GM04503 (cell line): ENCODE results near the gene OR1S1.
"Not testable (repeated sequence)": the region's sequence is repeated elsewhere in the genome, so short reads cannot be mapped to it uniquely, and the experiment has no call there.

ENCODE experiments used
- DNase-seq: peaks from one replicate; pipeline ENCODE4 v3.0.0-alpha.2; 2012; ENCODE audit warnings: low read depth

Gene OR1S1

DNA sequence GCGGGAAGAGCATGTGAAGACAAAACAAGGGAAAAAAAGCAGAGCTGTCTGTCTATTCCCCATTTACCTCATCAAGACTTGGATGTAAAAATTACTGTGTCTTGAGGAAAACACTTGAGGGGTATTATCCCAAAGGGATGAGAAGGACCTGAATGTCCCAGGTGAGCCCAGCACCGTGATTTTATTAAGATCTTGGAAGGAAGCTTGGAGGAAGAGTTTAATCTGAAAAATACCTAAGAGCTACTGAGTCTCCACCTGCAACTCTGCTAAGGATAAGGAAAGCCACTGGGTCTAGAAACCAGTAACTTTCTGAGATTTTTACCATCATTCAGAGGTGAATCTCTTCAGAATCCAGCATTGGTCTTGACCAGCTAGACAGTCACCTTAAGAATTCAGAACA, at the start of gene OR1S1:
Gene OR1S1, plus strand, starts transcription at position 301 of the 400 bp plus-strand sequence.
- DNase-seq, result not testable (repeated sequence)

DNA sequence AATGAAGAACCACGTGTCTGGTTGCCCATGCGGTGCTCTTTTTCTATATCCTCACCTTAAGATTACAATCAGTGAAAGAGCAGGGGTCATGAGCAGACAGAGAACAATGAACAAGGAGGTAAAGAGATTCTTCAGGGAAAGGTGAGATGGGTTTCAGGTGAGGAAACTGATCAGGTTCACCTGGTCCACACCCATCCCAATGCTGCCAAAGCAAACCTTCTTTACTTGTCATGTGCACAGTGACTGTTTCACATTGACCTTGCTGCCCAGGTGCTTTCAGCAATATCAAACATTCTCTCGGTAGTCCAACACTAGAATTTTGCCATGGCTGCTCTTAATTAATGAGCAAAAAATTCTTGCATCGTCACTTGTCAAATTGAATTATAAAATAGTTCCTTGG, 48.1 kb upstream of the OR1S1 start:
- DNase-seq, result no peak

DNA sequence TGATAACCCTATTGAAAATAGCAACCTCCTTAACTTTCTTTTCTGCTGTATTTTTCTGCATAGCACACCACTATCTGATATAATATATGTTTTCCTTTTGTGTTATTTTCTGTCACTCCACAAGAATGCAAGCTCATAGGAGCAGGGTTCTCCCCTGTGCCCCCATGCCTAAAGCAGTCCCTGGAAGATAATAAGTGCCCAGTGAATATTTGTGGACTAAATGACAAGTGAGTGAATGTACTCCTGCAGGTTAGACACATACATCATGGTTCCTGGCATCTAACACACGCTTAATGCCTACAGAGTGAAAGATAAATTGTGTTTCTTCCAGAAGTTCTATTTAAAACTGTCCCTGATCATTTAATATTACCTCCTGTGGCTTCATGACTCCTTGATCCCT, 47.5 kb upstream of the OR1S1 start:
- DNase-seq, result no peak

DNA sequence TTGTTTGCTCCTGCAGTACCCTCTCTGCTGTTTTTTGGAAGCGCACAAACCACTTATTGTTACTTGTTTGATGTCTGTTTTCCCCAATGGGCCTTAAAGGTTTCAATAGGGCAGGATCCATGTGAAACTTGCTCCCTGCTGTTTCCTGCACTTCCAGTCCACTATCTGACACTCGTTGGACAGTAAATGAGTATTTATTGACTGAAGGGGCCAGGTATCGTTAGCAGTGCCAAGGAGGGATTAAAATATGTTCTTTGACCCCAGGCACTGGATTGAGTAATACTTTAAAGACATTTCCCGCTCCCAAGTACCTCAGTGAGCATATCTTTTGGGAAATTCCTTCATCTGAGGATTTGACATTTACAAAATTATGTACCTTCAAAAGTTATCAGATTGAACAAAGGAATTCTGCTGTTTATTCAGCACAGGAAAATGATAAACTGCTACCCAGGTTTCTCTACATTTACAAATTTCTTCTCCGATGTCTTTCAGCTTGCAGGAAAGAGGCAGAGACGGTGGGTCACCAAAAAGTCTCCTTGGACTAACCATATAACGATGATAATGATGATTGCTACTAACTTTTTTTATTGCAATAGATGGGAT, 46.9 kb upstream of the OR1S1 start:
- no peak for DNase-seq

DNA sequence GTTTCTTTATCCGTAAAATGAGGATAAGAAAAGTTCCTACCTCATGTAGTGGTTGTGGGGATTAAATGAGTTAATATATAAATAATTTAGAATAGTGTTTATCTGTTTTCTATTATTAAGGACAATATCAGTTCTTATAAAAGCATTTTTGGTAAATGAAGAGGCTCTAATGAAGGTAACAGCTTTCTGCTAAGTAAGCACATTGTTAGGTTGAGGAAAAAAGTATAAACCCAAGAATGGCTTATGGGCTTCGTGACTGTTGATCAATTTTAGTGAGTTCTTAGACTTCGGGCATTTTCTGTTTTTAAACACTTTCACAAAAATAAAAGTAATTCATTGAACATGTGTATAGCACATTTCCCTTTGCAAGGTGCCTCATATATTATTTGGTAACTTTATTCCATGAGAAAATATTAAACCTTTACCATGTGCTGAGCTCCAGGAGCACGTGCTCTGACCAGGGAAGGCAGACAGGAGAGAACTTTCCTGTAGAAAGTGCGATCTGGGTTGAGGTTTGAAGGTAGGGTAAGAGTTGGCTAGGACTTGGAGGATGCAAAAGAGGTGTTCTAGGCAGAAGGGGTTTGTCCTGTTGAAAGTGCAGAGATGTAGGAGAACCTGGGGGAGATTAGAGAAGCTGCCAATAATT, 35.0 kb upstream of the OR1S1 start:
- no peak for DNase-seq

DNA sequence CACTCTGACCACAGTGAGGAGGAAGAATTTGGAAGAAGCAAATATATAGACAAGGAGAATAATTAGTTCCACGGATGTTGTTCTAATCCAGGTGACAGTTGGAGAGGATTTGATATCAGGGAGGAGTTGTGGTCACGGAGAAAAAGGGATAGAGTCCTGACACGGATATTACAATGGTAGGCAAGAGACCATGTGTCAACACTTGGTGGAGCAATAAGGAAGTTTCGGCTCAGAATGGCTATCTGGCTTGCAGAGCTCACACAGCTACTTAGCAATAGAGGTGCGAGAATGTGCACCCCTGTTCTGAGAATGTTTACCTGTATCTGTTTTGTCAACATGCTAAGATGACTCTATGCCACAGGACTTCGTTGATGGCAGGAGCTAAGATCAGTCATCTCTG, 34.1 kb upstream of the OR1S1 start:
- no peak for DNase-seq

DNA sequence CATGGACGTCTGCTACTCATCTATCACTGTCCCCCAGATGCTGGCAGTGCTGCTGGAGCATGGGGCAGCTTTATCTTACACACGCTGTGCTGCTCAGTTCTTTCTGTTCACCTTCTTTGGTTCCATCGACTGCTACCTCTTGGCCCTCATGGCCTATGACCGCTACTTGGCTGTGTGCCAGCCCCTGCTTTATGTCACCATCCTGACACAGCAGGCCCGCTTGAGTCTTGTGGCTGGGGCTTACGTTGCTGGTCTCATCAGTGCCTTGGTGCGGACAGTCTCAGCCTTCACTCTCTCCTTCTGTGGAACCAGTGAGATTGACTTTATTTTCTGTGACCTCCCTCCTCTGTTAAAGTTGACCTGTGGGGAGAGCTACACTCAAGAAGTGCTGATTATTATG, 32.9 kb upstream of the OR1S1 start:
- DNase-seq, result no peak

DNA sequence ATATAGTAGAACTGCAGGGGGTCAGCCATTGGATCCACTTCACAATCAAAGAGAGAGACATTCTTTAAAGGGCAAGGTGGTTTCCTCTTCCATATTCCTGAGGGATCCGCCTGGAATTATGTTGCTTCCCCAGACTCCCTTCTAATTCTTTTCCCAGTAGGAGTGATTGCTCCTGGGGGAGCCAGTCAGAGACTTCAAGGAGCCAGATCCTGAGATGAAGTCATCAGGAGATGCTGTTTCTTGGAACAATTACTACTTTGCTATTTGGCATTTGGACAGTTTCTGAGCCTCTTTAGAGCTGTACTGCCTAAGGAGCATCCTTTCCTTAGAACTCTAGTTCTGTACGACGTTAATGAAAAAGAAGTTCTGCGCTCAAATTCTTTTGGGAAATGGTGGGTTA, 25.6 kb upstream of the OR1S1 start:
- DNase-seq, result no peak

DNA sequence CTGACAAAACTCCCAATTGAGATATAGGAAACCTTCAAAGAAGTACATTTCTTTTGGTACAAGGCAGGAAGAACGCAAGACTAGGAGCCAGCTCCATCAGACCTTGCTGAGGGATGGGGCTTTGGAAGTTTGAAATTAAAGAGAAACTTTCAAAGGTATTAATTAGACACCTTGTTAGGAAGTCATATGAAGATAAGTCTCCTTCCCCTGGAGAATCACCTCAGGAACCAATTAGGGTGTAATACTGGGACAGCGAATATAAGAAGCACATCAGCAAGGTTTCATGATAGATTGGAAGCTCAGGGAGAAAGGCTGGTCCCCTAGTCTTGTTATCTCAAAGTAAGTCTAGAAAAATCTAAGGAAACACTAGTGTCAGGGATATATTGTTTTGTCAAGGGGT, 23.8 kb upstream of the OR1S1 start, which contains the start of gene OR9Q2:
Gene OR9Q2, plus strand, starts transcription at position 301 of the 400 bp plus-strand sequence. CDS start 1,421 bp downstream, outside the sequence.
- no peak for DNase-seq

DNA sequence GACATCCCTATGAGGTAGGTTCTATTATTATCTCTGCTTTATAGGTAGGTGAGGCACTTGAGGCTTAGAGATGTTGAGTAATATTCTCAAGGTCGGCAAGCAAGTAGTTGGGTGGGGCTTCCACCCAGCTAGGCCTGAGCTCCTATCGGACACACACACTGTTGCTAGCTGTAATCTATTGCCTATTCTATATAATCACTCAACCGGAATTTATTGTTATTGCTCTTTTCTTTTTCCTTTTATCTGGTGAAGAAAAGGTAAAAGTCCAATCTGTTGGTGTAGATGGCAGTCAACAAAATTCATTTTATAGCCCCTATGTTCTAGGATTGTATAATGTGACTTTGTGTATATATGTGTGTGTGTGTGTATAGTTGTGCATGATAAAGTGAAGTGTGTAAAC, 20.3 kb upstream of the OR1S1 start:
- DNase-seq, result no peak

DNA sequence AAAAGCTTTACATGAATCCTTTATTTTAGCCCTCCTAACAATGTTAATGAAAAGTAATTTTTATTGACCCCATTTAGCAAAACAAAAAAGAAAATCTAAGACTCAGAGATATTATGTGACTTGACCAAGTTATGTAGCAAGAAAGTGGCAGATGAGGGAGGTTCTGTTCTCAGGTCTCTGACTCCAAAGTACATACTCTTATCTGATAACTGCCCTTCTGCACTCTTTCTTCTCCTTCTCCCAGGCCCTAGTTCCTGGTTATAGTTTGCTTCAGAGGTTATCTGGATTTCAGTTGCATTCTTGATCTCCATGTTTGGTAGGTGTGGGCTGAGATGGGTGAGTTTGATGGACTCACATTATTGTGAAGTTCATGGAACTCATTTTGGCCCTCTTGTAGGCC, 19.1 kb upstream of the OR1S1 start:
- no peak for DNase-seq

DNA sequence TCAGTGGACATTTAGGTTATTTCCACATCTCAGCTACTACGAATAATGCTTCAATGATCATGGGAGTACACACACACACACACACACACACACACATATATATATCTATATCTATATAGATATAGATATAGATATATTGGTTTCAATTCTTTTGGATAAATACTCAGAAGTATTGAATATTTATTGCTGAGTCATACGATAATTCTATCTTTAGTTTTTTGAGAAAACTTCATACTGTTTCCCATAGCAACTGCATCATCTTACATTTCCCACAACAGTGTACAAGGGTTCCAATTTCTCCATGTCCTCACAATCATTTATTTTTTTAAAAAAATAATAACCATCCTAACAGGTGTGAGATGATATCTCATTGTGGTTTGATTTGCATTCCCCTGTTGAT, 16.6 kb upstream of the OR1S1 start:
- no peak for DNase-seq

DNA sequence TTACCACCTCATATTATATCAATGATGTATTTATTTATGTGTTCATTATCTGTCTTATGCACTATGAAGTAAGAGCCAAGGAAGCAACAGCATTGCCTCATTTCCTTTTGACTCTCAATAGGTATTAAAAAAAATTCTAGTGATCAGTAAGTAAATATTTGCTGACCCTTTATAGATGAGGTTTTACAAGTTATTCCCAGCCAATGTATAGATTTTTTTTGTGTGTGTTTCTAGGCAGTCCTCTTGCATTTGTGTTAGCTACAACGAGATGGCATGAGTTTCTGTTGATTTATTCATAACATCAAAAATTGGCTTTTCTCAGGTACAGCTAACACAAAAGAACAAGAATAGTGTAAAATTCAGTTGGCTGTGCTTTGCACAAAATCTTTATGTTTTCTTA, 13.2 kb upstream of the OR1S1 start:
- no peak for DNase-seq

DNA sequence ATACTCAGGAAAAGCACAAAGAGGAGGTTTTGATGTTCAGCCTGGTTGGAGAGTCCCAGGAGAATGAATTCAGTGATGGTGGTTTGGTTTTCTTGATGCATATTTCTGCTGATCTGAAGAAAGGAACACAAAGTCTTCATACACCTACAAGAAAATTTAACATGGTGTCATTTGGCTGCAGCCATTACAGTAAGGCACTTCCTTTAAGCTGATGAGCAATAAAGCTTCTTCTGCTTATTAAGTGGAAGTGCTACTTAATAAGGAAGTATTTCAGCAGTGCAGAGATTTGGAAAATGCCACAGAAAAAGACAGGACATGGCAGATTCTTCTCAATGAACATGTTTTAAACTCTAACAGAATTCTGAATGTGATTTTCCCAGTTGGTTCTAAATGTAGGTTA, 8.5 kb upstream of the OR1S1 start, which contains the start of gene OR1S2:
Gene OR1S2, minus strand, starts transcription at position 101 of the 400 bp plus-strand sequence. Its CDS starts 0 bp downstream, at position 101.
- no peak for DNase-seq

DNA sequence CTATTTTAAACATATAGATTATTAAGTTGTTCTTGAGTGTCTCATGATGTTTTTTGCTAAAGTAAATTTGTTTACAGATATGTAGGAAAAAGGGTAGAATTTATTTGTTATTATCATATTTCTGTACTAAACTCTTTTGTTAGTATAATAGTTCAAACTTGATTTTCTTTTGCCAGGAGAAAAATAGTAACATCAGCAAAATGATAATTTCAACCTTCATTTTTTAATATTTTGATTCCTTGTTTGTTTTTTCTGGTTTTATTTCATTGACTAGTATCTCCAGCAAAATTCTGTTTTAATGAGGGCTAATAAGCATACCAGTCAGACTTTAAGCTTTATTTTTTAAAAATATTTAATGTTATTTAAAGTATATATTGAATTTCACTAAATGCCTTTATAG, 4.0 kb downstream of the OR1S1 start:
- no peak for DNase-seq

DNA sequence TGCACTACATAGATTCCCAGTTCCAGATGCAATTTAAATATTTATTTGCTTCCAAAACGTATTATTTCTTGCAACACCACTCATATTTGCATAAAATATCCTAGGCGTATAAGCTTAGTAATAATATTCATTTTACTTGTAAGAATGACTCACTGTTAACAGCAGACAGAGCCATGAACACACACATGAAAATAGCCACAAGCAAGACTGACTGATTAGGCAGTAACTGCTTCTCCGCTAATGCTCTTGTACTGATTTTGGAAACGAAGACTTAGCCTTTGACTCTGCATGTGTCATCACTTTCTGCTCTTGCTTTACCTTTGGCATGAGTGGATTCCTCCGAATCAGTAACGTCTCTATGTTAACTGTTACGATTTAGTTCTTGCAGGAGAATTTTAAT, 10.2 kb downstream of the OR1S1 start:
- DNase-seq, result no peak

DNA sequence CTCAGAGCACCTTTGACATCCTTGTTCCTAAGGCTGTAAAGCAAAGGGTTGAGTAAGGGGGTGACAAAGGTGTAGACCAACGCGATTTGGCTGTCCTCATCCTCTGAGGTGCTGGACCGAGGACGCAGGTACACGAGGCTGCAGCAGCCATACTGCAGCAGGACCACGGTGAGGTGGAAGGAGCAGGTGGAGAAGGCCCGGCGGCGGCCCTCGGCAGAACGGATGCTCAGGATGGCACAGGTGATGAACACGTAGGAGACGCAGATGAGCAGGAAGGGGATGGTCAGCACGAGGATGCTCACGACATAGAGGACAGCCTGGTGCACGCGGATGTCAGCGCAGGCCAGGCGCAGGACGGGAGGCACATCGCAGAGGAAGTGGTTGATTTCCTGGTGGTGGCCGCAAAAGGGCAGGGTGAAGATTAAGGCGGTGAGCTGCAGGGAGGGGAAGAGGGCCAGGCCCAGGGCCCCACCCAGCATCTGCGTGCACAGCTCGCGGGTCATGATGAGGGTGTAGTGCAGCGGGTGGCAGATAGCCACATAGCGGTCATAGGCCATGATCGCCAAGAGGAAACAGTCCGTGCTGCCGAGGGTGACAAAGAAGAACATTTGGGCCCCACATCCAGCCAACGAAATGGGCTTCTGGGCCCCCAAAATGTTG, 15.6 kb downstream of the OR1S1 start:
- DNase-seq, result no peak

DNA sequence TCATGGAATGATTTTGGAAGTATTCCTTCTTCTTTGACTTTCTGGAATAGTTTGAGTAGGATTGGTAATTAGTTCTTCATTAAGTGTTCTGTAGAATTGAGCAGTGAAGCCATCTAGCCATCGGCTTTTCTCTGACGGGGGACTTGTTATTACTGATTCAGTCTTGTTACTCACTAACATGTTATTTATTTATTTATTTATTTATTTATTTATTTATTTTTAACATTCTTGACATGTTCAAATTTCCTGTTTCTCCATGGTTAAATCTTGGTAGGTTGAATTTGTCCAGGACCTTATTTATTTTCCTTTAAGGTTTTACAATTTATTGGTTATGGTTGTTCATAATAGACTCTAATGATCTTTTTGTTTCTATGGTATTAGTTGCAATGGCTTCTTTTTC, 31.4 kb downstream of the OR1S1 start:
- DNase-seq, result no peak

DNA sequence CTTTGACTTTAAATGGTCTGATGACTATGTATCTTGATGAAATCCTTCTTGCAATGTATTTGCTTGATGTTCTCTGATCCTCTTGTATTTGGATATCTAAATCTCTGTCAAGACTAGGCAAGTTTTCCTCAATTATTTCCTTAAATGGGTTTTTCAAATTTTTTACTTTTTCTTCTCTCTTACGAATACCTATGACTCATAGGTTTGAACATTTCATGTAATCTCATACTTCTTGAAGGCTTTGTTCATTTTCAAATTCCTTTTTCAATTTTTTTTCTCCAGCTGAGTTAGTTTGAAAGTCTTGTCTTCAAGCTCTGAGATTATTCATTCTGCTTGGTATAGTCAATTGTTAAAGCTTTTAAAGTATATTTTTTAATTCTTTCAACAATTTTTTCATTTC, 42.4 kb downstream of the OR1S1 start:
- no peak for DNase-seq

DNA sequence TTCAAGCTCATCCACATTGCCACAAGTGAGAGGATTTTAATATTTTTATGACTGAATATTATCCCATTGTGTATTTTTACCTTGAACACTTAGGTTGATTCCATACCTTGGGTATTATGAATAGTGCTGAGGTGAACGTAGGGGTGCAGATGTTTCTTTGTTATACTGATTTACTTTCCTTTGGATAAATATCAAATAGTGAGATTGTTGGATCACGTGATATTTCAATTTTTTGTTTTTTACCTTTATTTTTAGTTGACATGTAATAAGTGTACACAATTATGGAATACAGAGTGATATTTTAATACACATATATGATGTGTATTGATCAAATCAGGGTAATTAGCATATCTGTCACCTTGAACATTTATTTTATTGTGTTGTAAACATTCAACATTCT, 47.5 kb downstream of the OR1S1 start:
- DNase-seq, result no peak
